Activated effector memory CD4-positive, alpha-beta T cell treated with Interleukin-2 at 50 U/mL for 16 hours (primary cell): ENCODE data around the gene NEGR1.

ENCODE experiments used
- DNase-seq: peaks from one replicate; pipeline ENCODE4 v3.0.0-alpha.2; 2020

NEGR1 gene

GRCh38 chr1:71526824-71527223, 755.5 kb downstream of the NEGR1 start:
- no peak for DNase-seq

DNA sequence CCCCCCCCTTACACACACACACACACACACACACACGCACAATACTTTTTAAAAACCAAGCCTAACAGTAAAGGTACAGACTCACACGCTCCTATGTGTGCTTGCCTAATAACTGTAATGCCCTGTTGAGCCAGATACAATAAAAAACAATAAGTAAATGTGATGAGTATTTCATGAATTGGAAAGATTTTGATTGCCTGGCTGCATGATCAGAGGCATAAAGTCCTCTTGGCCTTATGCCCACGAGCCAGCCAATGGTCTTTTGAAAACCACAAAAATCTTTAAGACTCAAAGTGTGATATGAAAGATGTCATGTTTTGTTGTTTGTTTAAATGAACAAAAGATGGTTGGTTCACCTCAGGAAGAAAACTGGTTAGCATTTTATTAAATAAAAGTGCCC, 759.6 kb downstream of the NEGR1 start:
- DNase-seq: no peak

DNA sequence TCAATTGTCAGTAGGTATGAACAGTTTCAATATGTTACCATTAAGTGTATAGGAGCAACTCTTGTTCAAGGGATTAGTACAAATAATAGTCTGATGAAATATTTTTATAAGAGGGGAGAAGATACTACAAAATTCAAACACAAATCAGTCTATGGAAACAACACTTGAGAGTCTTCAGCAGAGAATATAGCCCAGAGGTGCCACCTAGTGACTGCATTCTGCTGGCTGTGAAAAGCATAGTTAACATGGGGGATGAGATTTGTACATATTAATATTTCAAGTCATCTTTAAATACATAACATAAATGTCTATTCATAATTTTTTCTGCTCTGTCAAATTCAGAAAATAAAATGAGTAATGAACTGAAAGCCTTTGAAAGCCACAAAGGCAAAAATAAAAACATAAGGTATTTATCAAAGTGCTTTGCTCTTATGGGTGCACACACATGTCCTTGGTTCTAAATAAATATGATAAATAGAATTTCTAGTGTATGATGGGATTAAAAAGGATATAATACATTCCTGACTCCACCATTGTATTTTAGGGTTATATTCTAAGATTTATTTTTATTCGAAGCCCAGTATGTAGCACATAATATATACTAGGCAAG, 760.6 kb downstream of the NEGR1 start:
- no peak for DNase-seq

GRCh38 chr1:71511505-71511904, 770.8 kb downstream of the NEGR1 start:
- no peak for DNase-seq

GRCh38 chr1:71510725-71511124, 771.6 kb downstream of the NEGR1 start:
- DNase-seq: no peak

GRCh38 chr1:71509051-71509595, 773.2 kb downstream of the NEGR1 start:
- DNase-seq: no peak

- no peak for DNase-seq
Observed at GRCh38 chr1:71502006-71502405, 780.3 kb downstream of the NEGR1 start.

DNA sequence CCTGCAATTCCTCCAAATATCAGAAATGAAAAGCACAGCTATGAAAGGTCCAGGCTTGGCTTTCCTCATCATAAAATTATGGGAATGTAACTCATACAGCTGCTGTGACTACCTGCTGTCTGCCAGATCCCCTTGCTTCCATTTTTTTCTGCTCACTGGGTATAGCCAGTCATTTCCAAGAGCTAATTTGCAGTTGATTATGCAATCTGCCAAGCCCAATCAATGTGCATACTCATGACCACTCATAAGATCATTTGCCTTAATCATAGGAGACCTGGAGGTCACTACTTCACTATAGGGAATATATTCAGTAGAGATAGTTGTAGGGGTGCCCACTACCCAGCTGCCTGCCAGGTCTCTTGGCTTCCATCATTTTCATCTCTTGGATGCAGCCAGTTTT, 783.8 kb downstream of the NEGR1 start:
- no peak for DNase-seq

DNA sequence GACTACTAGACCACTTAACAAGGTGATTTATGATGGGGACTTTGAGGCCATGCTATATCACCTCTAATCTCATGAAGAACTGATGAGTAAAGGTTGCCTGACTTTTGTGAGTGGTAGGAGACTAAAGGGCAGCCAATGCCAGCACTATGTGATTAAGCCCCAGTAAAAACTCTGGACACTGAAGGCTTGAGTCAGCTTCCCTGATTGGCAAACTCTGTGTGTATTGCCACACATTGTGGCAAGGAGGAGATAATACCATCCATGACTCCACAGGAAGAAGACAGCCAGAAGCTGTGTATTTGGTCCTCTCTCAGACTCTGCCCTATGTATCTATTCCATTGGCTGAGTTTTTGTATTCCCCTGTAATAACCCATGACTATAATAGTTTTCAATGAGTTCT, 788.2 kb downstream of the NEGR1 start:
- no peak for DNase-seq

DNA sequence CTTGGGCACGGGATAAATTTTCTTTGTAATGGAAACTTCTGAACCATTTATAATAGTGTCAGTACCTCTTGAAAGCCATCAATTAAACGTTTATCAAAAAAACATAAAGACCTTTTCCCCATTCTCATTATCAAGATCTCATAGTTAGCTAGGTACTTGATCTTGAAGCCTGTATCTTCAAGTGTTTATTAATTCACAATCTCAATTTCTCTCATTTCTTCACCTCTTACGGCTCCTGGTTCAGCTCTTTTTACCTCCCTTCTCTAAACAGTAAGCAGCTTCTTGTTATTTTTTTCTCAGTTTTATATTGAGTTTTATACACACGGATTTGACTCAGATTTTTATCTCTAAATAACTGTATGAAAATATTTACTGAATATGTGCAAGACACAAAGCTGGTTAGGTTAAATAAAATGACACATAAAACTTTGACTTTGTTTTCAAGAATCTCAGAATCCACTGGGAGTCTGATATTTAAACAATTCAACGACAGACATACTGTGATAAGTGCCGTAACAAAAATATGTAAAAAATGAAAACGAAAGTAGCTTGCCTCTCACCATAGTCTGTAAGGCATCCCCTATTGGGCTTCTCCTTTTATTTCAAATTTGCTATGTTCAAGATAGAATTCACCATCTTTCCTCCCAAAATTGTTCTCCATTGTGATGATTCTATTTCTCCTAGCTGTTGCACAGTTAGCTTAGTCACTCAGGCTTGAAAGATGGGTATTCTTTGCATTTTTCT, 789.9 kb downstream of the NEGR1 start:
- no peak for DNase-seq

GRCh38 chr1:71490432-71490831, 791.9 kb downstream of the NEGR1 start:
- DNase-seq: no peak

DNA sequence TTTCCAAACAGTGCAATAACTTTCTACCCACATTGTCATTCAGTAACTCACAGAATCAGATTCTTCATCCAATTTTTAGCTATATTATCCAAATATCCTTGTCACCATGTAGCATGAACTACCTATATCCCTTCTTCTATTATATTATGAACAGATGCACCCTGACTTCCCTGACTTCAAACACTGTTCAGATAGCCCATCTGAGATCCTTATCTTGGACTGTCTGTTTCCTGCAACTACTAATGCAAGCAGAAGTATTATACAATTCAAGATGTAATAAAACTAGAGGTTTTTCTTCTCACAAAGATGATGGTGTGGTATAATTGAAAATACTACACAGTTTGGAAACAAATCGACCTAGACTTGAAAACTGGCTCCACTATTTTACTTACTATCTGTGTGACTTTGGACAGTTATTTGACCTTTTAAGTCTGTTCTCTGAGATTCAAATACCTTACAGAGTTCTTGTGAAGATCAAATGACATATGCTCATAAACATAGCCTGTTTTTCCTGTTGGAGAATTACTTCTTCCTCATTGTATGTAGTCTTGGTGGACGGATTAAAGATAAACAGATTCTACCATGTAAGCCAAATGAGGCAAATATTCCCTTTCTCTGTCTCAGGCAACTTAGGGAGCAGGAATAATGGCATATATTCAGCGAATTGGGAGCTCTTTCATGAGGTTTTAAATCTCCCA, 793.6 kb downstream of the NEGR1 start:
- DNase-seq: no peak

DNA sequence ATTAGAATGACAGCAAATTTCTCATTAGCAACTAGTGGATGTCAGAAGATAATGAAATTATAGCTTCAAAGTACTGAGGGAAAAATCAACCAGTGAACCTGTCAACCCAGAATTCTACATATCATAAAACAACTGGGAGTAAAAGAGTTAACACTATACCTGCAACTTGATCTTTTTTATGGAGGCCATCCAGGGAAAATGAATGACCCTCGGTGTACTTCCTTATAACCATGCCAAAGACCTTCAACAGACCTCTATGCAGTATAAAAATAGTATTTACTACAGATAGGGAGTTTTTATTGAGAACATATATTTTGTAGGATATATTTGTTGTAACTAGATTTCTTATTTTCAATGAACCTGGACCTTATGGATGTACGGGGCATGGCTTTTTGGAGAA, 809.0 kb downstream of the NEGR1 start:
- DNase-seq: no peak

- DNase-seq: no peak
Observed at GRCh38 chr1:71465093-71465492, 817.2 kb downstream of the NEGR1 start.

GRCh38 chr1:71464016-71464415, 818.3 kb downstream of the NEGR1 start:
- no peak for DNase-seq

DNA sequence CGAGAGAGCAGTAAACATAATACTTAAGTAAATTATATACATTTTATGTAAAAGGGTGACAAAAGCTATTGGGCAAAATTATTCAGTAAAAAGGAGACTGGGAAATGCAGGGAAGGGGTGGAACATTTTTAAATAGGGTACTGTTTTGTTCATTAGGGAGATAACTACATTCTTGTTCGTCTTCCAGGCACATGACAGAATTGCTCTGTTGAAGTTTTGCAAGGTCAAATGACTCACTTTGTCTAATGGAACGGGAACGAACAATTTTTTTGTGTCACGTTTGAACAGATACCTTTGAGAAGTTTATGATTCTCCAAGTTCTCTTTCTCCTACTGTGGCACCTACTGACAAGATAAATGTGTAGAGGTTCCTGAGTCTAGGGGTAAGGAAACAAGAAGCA, 819.2 kb downstream of the NEGR1 start:
- DNase-seq: no peak

DNA sequence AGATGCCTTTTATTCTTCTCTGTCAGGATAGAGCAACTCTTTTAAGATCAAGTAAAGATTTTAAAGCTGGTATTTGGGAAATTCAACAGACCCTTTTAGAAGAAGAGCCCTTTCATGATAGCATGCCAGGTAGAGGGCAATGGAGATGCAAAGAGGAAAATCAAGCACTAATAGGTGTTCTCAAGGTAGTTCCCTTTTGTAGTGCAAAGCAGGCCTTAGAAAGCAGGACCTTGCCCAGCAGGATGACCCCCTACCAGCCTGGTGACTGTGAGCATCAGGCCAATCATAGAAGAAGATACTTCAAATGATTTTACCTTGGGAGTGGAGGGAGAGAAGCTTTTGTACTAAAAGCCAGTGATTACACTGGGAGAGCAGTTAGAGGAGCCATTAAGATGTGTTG, 820.1 kb downstream of the NEGR1 start:
- no peak for DNase-seq

- DNase-seq: no peak
Observed at GRCh38 chr1:71461416-71461815, 820.9 kb downstream of the NEGR1 start.

- no peak for DNase-seq
Observed at GRCh38 chr1:71448444-71448843, 833.9 kb downstream of the NEGR1 start.

GRCh38 chr1:71438626-71439025, 843.7 kb downstream of the NEGR1 start:
- no peak for DNase-seq

GRCh38 chr1:71435951-71436350, 846.4 kb downstream of the NEGR1 start:
- no peak for DNase-seq

GRCh38 chr1:71434240-71434639, 848.1 kb downstream of the NEGR1 start:
- DNase-seq: no peak

- no peak for DNase-seq
Observed at GRCh38 chr1:71428029-71428428, 854.3 kb downstream of the NEGR1 start.

DNA sequence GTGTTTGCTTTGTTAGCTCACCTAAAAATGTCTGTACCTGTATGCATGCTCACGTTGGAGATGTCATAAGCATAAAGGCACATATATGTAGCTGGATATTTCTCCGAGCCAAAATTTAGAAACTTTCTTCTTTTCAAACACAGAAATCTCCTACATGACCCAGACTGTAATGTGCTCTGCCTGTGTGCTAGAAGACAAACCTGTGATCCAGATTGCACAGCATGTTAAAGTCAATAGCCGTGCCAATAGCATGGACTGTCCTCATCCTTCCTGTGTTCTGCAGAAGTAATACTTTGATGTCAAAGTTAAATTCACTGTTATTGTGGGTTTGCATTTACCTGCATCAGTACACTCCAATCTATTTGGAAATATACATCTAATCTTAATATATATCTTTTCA, 855.3 kb downstream of the NEGR1 start:
- DNase-seq: no peak
